Heart left ventricle (tissue), 16 donors: Measurements from ENCODE around the gene TRAPPC3L. TPM values are rescaled to one million over a fixed set of nuclear protein-coding genes. Genes with fewer than 3 reads are reported as not detected.

Experiments used
- ATAC-seq, 4 donors: fragments of 200-7000 bp; cut with Tn5 transposase; one replicate each; pipeline ENCODE4 v1.9.1; 2020 to 2022; ENCODE audit warnings: moderate library complexity in 4 of 4, mild to moderate bottlenecking in 3 of 4, moderate number of reproducible peaks in 1 of 4
- DNase-seq, 5 donors: peaks; one replicate each; pipeline ENCODE4 v3.0.0-alpha.2; 2020
- H3K27ac ChIP-seq, 12 donors: fragments of 200-600 bp; sonication (generic) in 4 of 12; one replicate each; pipeline versions ENCODE4 v1.5.0 to v1.8.0; 2016 to 2022; ENCODE audit warnings: mild to moderate bottlenecking in 2 of 12
- H3K27me3 ChIP-seq, 9 donors: fragments of 200-600 bp; sonication (generic) in 2 of 9; one replicate each; pipeline versions ENCODE4 v1.5.1 to v1.8.0; 2016 to 2022; ENCODE audit warnings: mild to moderate bottlenecking in 3 of 9
- H3K36me3 ChIP-seq, 9 donors: fragments of 200-600 bp; sonication (generic) in 2 of 9; one replicate each; pipeline versions ENCODE4 v1.5.0 to v1.8.0; 2018 to 2022; ENCODE audit warnings: mild to moderate bottlenecking in 2 of 9
- H3K4me1 ChIP-seq, 12 donors: fragments of 200-600 bp; sonication (generic) in 4 of 12; one replicate each; pipeline versions ENCODE4 v1.5.0 to v1.8.0; 2016 to 2022; ENCODE audit warnings: mild to moderate bottlenecking in 3 of 12
- H3K4me3 ChIP-seq, 12 donors: fragments of 200-600 bp; sonication (generic) in 4 of 12; one replicate each; pipeline versions ENCODE4 v1.5.0 to v1.8.0; 2017 to 2022; ENCODE audit warnings: mild to moderate bottlenecking in 9 of 12, moderate library complexity in 4 of 12
- H3K9me3 ChIP-seq, 12 donors: fragments of 200-600 bp; sonication (generic) in 4 of 12; one replicate each; pipeline versions ENCODE4 v1.5.0 to v1.8.0; 2016 to 2022; ENCODE audit warnings: mild to moderate bottlenecking in 1 of 12
- POLR2A ChIP-seq, 2 donors: fragments of 450-650 bp; IDR thresholded peaks; one replicate each; pipeline ENCODE4 v1.6.1; 2017; ENCODE audit warnings: antibody characterized with exemption in 2 of 2, mild to moderate bottlenecking in 2 of 2, moderate library complexity in 2 of 2
- WGBS, 4 donors: extraction: QIAGEN DNeasy Blood & Tissue Kit in 2 of 4; methylation state at CpG; one replicate each; pipeline versions ENCODE4 v1.1.5 to v1.1.7; 2013 to 2018; 5-methylcytosine and 5-hydroxymethylcytosine counted together
- intact Hi-C, 10 donors: fragments of 100-400 bp; cut with DNase I; formaldehyde crosslinking; loops; one replicate each; pipeline versions ENCODE4 v1.11.1 to v1.14.2; 2022
- polyA plus RNA-seq, 2 donors: library from polyadenylated mRNA; stranded (reverse); fragments of 200-250 nt; gene quantifications; one replicate each; pipeline ENCODE4 v1.2.3, GENCODE V29; 2013
- total RNA-seq, 9 donors: library from RNA; depleted of rRNA in 2 of 9; stranded (reverse); fragments of >200 nt in 2 of 9; fragmentation: NEBNext Ultra II Directional in 3 of 9; extraction: Animal tissue kit (Norgen Biotek cat#: 25700) in 3 of 9; gene quantifications; one replicate each; pipeline versions ENCODE4 v1.1.0 to v1.2.4, GENCODE V29; 2016 to 2023
- TF ChIP-seq, protein P1 (sequence below), 12 donors: fragments of 200-600 bp; sonication (generic) in 4 of 12; IDR thresholded peaks; one replicate each; pipeline versions ENCODE4 v1.5.0 to v1.8.0; 2018 to 2022; ENCODE audit warnings: antibody characterized with exemption in 12 of 12, mild to moderate bottlenecking in 5 of 12
- donor health status: ischemic (EF 13 %, LVEDD 7.1; RV severe dilation, severe dysfunction).
- donor health status: healthy with polysubstance abuse.
- donor health status: DM: no; HTN: yes; CAD: no.
- donor health status: DM: no; HTN: no; CAD: no.
- donor health status: ischemic (EF 25% LVEDD 6.9; RV normal size, moderate dysfunction).
- donor health status: ischemic (EF 25% LVEDD 5.7; RV mildly dilated, moderate dysfunction).
- donor health status: healthy.
- donor health status: DM: yes; HTN: yes; CAD: no.
- donor health status: ischemic (EF 35%, LVEDD 5.7; RV mildly dilated, moderate dysfunction).
- donor health status: nonischemic (EF 11% LVEDD 7.7; RV severe dilation, severe dysfunction).
- donor health status: DM: yes; HTN: yes; CAD: no.
- donor health status: PGD.
- donor health status: ischemic (EF 29% LVEDD 5.4; RV normal size, mild dysfunction).
- donor health status: nonischemic (EF 23%, LVEDD 6.1; RV moderate dilation, normal function).

TRAPPC3L gene
- total and polyA plus RNA-seq, 11 donors, result 0.11 to 0.29 (median 0.19) TPM; not detected in 7

GRCh38 chr6:116467514-116467913 lies 78.0 kb downstream of the TRAPPC3L start:
- no peak for DNase-seq
- TF ChIP-seq, protein P1, sequence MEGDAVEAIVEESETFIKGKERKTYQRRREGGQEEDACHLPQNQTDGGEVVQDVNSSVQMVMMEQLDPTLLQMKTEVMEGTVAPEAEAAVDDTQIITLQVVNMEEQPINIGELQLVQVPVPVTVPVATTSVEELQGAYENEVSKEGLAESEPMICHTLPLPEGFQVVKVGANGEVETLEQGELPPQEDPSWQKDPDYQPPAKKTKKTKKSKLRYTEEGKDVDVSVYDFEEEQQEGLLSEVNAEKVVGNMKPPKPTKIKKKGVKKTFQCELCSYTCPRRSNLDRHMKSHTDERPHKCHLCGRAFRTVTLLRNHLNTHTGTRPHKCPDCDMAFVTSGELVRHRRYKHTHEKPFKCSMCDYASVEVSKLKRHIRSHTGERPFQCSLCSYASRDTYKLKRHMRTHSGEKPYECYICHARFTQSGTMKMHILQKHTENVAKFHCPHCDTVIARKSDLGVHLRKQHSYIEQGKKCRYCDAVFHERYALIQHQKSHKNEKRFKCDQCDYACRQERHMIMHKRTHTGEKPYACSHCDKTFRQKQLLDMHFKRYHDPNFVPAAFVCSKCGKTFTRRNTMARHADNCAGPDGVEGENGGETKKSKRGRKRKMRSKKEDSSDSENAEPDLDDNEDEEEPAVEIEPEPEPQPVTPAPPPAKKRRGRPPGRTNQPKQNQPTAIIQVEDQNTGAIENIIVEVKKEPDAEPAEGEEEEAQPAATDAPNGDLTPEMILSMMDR (IDR thresholded peaks at IDR 0.05), result no peak
- no peak for TF ChIP-seq POLR2A (IDR thresholded peaks at IDR 0.05)
- Histone ChIP-seq H3K4me3 (no peak overlapping the region), H3K27ac (no peak overlapping the region), H3K36me3 (no peaks in the 10 kb centered on the region), H3K27me3 (peaks cover 0 to 5% (median 0%) of the 10 kb centered on the region in 9 donors), H3K4me1 (peaks cover 0 to 28% (median under 1%) of the 10 kb centered on the region in 12 donors), H3K9me3 (no peaks in the 10 kb centered on the region)
- intact Hi-C loops, result no loop called here
- no peak for ATAC-seq

DNA sequence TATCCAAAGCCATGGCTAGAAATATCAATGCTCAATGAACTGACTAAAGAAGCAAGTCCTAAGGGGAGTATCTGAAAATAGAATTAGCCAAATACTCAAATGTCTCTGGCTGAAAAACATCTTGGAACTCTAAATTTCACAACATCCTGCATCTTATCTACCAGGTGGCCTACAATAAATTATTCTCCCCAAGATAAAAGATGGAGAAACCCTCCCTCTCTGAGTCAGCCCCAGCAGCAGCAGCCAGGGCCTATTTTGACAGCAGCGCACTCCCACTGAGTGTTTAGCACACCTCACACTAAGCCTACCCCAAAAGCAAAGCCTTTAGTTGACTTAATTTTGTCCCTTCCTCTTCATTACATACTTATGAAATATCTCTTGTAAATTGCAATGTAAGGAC lies 78.4 kb downstream of the TRAPPC3L start:
- H3K4me1 ChIP-seq, result peaks cover 0 to 31% (median 2%) of the 10 kb centered on the region in 12 donors
- no peak overlapping the region for H3K4me3 ChIP-seq
- no peaks in the 10 kb centered on the region for H3K9me3 ChIP-seq
- TF ChIP-seq, protein P1 (IDR thresholded peaks at IDR 0.05), result no peak
- TF ChIP-seq POLR2A (IDR thresholded peaks at IDR 0.05), result no peak
- DNase-seq (no peak), ATAC-seq (no peak)
- no peaks in the 10 kb centered on the region for H3K36me3 ChIP-seq
- peaks cover 0 to 9% (median 0%) of the 10 kb centered on the region in 9 donors for H3K27me3 ChIP-seq
- H3K27ac ChIP-seq, result no peak overlapping the region
- WGBS, 4 donors, result 96 to 100% (median 100%) methylated on average over 1 of the region's 1 CpG
- intact Hi-C loops, result no loop called here

DNA sequence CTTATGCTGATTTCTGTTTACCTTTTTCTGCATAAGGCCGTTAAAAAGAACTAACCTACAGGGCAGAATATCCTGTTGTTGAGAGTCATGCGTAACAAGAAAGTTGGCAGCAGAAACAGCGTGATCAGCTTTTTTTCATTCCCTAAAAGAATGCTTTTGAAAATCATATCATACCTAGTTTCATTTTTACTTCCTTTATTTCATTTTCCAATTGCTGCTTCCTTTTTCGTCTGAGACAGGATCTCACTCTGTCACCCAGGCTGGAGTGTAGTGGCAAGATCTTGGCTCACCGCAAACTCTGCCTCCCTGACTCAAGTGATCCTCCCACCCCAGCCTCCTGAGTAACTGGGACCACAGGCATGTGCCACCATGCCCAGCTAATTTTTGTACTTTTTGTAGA lies 80.2 kb downstream of the TRAPPC3L start:
- ATAC-seq (peak in 1 of 4 donors; percentile 31), DNase-seq (no peak)
- Histone ChIP-seq H3K36me3 (no peaks in the 10 kb centered on the region), H3K4me3 (peak overlapping the region in 1 of 12 donors; percentile 67), H3K9me3 (no peaks in the 10 kb centered on the region), H3K4me1 (peaks cover 0 to 31% (median 2%) of the 10 kb centered on the region in 12 donors), H3K27ac (peak overlapping the region in 1 of 12 donors; percentile 92), H3K27me3 (peaks cover 0 to 9% (median 0%) of the 10 kb centered on the region in 9 donors)
- intact Hi-C loops, result no loop called here
- TF ChIP-seq POLR2A (IDR thresholded peaks at IDR 0.05), result no peak
- WGBS, 4 donors, result 66 to 72% (median 69%) methylated on average over 5 of the region's 5 CpGs

DNA sequence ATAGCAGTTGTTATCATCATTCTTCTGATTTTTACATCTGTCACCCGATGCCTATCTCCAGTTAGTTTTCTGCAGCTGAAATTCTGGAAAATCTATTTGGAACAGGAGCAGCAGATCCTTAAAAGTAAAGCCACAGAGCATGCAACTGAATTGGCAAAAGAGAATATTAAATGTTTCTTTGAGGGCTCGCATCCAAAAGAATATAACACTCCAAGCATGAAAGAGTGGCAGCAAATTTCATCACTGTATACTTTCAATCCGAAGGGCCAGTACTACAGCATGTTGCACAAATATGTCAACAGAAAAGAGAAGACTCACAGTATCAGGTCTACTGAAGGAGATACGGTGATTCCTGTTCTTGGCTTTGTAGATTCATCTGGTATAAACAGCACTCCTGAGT lies 82.2 kb downstream of the TRAPPC3L start:
- intact Hi-C loops, result no loop called here
- Histone ChIP-seq H3K27me3 (peaks cover 0 to 9% (median 0%) of the 10 kb centered on the region in 9 donors), H3K27ac (peak overlapping the region in 1 of 12 donors; percentile 92), H3K4me3 (peak overlapping the region in 1 of 12 donors; percentile 67), H3K9me3 (no peaks in the 10 kb centered on the region), H3K36me3 (no peaks in the 10 kb centered on the region), H3K4me1 (peaks cover 0 to 31% (median 1%) of the 10 kb centered on the region in 12 donors)
- 93 to 96% (median 94%) methylated on average over 4 of the region's 4 CpGs for WGBS, 4 donors
- no peak for DNase-seq
- no peak for ATAC-seq
- no peak for TF ChIP-seq POLR2A (IDR thresholded peaks at IDR 0.05)
- TF ChIP-seq, protein P1 (IDR thresholded peaks at IDR 0.05), result no peak
